MCF 10A (cell line): ENCODE results near the gene SPATA16. TPM values are rescaled to one million over a fixed set of nuclear protein-coding genes. Genes with fewer than 3 reads are reported as not detected.

Experiments used
- BruUV-seq: library from RNA; stranded (reverse); fragments of 400-500 nt; replicated peaks from 2 replicates; lab custom pipeline; 2021; lab: Mats Ljungman, UMichigan
- CTCF ChIA-PET: fragments of 300-600 bp; sonication (Branson Sonifier 250); formaldehyde crosslinking; extraction: SDS; loops from one replicate; lab custom pipeline; 2021; ENCODE audit warnings: antibody characterized with exemption, inconsistent platforms; lab: Yijun Ruan, JAX
- POLR2A ChIA-PET: fragments of 300-600, 350-650 bp; sonication (Branson Sonifier 250); formaldehyde crosslinking; extraction: SDS; loops from one replicate; lab custom pipeline; 2020; ENCODE audit warnings: antibody characterized with exemption, inconsistent platforms; lab: Yijun Ruan, JAX
- DNase-seq: peaks from one replicate; pipeline ENCODE4 v3.0.0-alpha.2; 2018; ENCODE audit not compliant: unreplicated experiment
- H3K27ac Mint-ChIP-seq: one replicate; pipeline ENCODE4 v1.8.0; 2022; ENCODE audit warnings: mild to moderate bottlenecking, low read depth, mixed read lengths; ENCODE audit not compliant: unreplicated experiment
- H3K27me3 Mint-ChIP-seq: one replicate; pipeline ENCODE4 v1.8.0; 2022; ENCODE audit warnings: mixed read lengths; ENCODE audit not compliant: insufficient read depth, unreplicated experiment
- H3K36me3 Mint-ChIP-seq: one replicate; pipeline ENCODE4 v1.8.0; 2022; ENCODE audit warnings: mild to moderate bottlenecking, moderate library complexity, mixed read lengths; ENCODE audit not compliant: insufficient read depth, unreplicated experiment
- H3K4me1 Mint-ChIP-seq: one replicate; pipeline ENCODE4 v1.8.0; 2022; ENCODE audit warnings: mixed read lengths; ENCODE audit not compliant: insufficient read depth, unreplicated experiment
- H3K4me3 Mint-ChIP-seq: one replicate; pipeline ENCODE4 v1.8.0; 2022; ENCODE audit warnings: mild to moderate bottlenecking, moderate library complexity, mixed read lengths; ENCODE audit not compliant: unreplicated experiment
- H3K9me3 Mint-ChIP-seq: one replicate; pipeline ENCODE4 v1.8.0; 2022; ENCODE audit warnings: mixed read lengths; ENCODE audit not compliant: unreplicated experiment
- CTCF ChIP-seq: fragments of 200-600 bp; IDR thresholded peaks from one replicate; pipeline ENCODE4 v1.8.0; 2022; ENCODE audit warnings: antibody characterized with exemption, mild to moderate bottlenecking; ENCODE audit not compliant: unreplicated experiment
- intact Hi-C: fragments of 100-400 bp; cut with micrococcal nuclease; formaldehyde crosslinking; loops from 2 replicates; pipeline ENCODE4 v1.14.1; 2022
- total RNA-seq: library from RNA; stranded (reverse); gene quantifications from 2 replicates; pipeline ENCODE4 v1.2.3, GENCODE V29; 2022

Gene SPATA16
- total RNA-seq, 1 experiment from 2014 or later, result not detected

- Mint-ChIP-seq H3K9me3 (no peaks in the 10 kb centered on the region), H3K4me3 (no peak overlapping the region), H3K4me1 (no peaks in the 10 kb centered on the region), H3K27ac (no peak overlapping the region), H3K27me3 (peaks cover 70% of the 10 kb centered on the region), H3K36me3 (no peaks in the 10 kb centered on the region)
- TF ChIP-seq CTCF, result no peak
- POLR2A ChIA-PET, result no interaction called here
- CTCF ChIA-PET, result no interaction called here
- no TSS peak for BruUV-seq
- intact Hi-C loops, result no loop called here
- DNase-seq, result no peak
Observed at GRCh38 chr3:173065543-173065981, 75.5 kb downstream of the SPATA16 start.

GRCh38 chr3:173064631-173065030, 76.4 kb downstream of the SPATA16 start:
- Mint-ChIP-seq H3K36me3 (no peaks in the 10 kb centered on the region), H3K27ac (no peak overlapping the region), H3K27me3 (peaks cover 79% of the 10 kb centered on the region), H3K9me3 (no peaks in the 10 kb centered on the region), H3K4me1 (no peaks in the 10 kb centered on the region), H3K4me3 (no peak overlapping the region)
- TF ChIP-seq CTCF, result no peak
- no peak for DNase-seq
- CTCF ChIA-PET, result no interaction called here
- intact Hi-C loops, result no loop called here
- POLR2A ChIA-PET, result no interaction called here
- no TSS peak for BruUV-seq

GRCh38 chr3:173058229-173058628, 82.8 kb downstream of the SPATA16 start:
- no peak for DNase-seq
- Mint-ChIP-seq H3K4me3 (no peak overlapping the region), H3K27me3 (peaks cover 87% of the 10 kb centered on the region), H3K4me1 (no peaks in the 10 kb centered on the region), H3K9me3 (no peaks in the 10 kb centered on the region), H3K36me3 (no peaks in the 10 kb centered on the region), H3K27ac (no peak overlapping the region)
- ChIA-PET POLR2A (no interaction called here), CTCF (no interaction called here)
- no TSS peak for BruUV-seq
- TF ChIP-seq CTCF, result no peak
- intact Hi-C loops, result no loop called here

GRCh38 chr3:173055228-173055933, 85.7 kb downstream of the SPATA16 start:
- peaks cover 84% of the 10 kb centered on the region for H3K27me3 Mint-ChIP-seq
- no peak overlapping the region for H3K27ac Mint-ChIP-seq
- H3K4me1 Mint-ChIP-seq, result no peaks in the 10 kb centered on the region
- TF ChIP-seq CTCF, result no peak
- ChIA-PET CTCF (interaction anchor here (0.6 kb wide), 1 partner anchor 1343 kb away, joined by 4 read pairs; no protein-coding TSS in a partner anchor), POLR2A (no interaction called here)
- H3K9me3 Mint-ChIP-seq, result no peaks in the 10 kb centered on the region
- intact Hi-C loops, result no loop called here
- BruUV-seq, result no TSS peak
- no peak for DNase-seq
- no peak overlapping the region for H3K4me3 Mint-ChIP-seq
- H3K36me3 Mint-ChIP-seq, result no peaks in the 10 kb centered on the region
